Caco-2 (cell line): ENCODE data around the gene PRKCSH. TPM values are rescaled to one million over a fixed set of nuclear protein-coding genes. Genes with fewer than 3 reads are reported as not detected.

Experiments
- Bru-seq: library from RNA; stranded (reverse); fragments of 400-500 nt; gene quantifications from one replicate; lab custom pipeline; 2021; lab: Mats Ljungman, UMichigan
- BruChase-seq, 2 experiments: library from RNA; stranded (reverse); fragments of 400-500 nt; gene quantifications; one replicate each; lab custom pipeline; 2021; lab: Mats Ljungman, UMichigan
- BruUV-seq: library from RNA; stranded (reverse); fragments of 400-500 nt; replicated peaks from 2 replicates; lab custom pipeline; 2021; lab: Mats Ljungman, UMichigan
- CTCF ChIA-PET: fragments of 300-600 bp; sonication (Branson Sonifier 250); formaldehyde crosslinking; loops from one replicate; lab custom pipeline; 2022; ENCODE audit warnings: antibody characterized with exemption; lab: Charles Lee
- POLR2A ChIA-PET: fragments of 300-600 bp; sonication (Branson Sonifier 250); formaldehyde crosslinking; loops from one replicate; lab custom pipeline; 2022; ENCODE audit warnings: antibody characterized with exemption; lab: Charles Lee
- DNase-seq, 2 experiments: peaks; one replicate each; pipeline versions ENCODE4 v3.0.0 to v3.0.0-alpha.2; 2020 to 2022
- H3K27me3 ChIP-seq: replicated peaks from 2 replicates; pipeline ENCODE4 v1.6.0; 2011; ENCODE audit warnings: low read length; ENCODE audit not compliant: control insufficient read depth, insufficient read depth
- H3K36me3 ChIP-seq: 2 replicates; pipeline ENCODE4 v1.5.1; 2011; ENCODE audit warnings: low read length; ENCODE audit not compliant: control insufficient read depth, insufficient read depth
- H3K4me1 ChIP-seq: fragments of 250-450 bp; sonication (Bioruptor Pico); 2 replicates; pipeline ENCODE4 v1.5.1; 2020; ENCODE audit warnings: mild to moderate bottlenecking
- H3K4me3 ChIP-seq: 2 replicates; pipeline ENCODE4 v1.5.1; 2011; ENCODE audit warnings: low read depth, mild to moderate bottlenecking, control low read depth, low read length
- H3K9me3 ChIP-seq: fragments of 250-450 bp; sonication (Bioruptor Pico); 2 replicates; pipeline ENCODE4 v1.5.1; 2020; ENCODE audit warnings: mild to moderate bottlenecking, moderate library complexity
- H3K27ac Mint-ChIP-seq: one replicate; pipeline ENCODE4 v1.8.0; 2022; ENCODE audit warnings: mixed read lengths; ENCODE audit not compliant: unreplicated experiment
- H3K27me3 Mint-ChIP-seq: one replicate; pipeline ENCODE4 v1.8.0; 2022; ENCODE audit warnings: mixed read lengths; ENCODE audit not compliant: insufficient read depth, unreplicated experiment
- H3K36me3 Mint-ChIP-seq: one replicate; pipeline ENCODE4 v1.8.0; 2022; ENCODE audit warnings: mild to moderate bottlenecking, mixed read lengths; ENCODE audit not compliant: insufficient read depth, unreplicated experiment
- H3K4me1 Mint-ChIP-seq: one replicate; pipeline ENCODE4 v1.8.0; 2022; ENCODE audit warnings: low read depth, mixed read lengths; ENCODE audit not compliant: unreplicated experiment
- H3K4me3 Mint-ChIP-seq: one replicate; pipeline ENCODE4 v1.8.0; 2022; ENCODE audit warnings: mild to moderate bottlenecking, moderate library complexity, mixed read lengths; ENCODE audit not compliant: unreplicated experiment
- H3K9me3 Mint-ChIP-seq: one replicate; pipeline ENCODE4 v1.8.0; 2022; ENCODE audit warnings: mixed read lengths; ENCODE audit not compliant: unreplicated experiment
- intact Hi-C: fragments of 100-400 bp; cut with micrococcal nuclease; formaldehyde crosslinking; loops from one replicate; pipeline ENCODE4 v1.10.0; 2022; ENCODE audit not compliant: unreplicated experiment
- long read RNA-seq: library from polyadenylated mRNA; stranded (forward); transcript quantifications from one replicate; pipeline ENCODE4 v2.0.0, GENCODE V29; 2022
- total RNA-seq: library from RNA; stranded (reverse); gene quantifications from 2 replicates; pipeline ENCODE4 v1.2.3, GENCODE V29; 2022
- TF ChIP-seq, protein P1 (sequence below), 2 experiments: fragments of 200-600 bp in 1 of 2; IDR thresholded peaks; 1 replicate in 1 of 2; 2 replicates in 1 of 2; pipeline versions ENCODE4 v1.5.1 to v1.8.0; 2011 to 2022; ENCODE audit warnings: antibody characterized with exemption in 1 of 2, control low read depth in 1 of 2, inconsistent platforms in 1 of 2, low read depth in 1 of 2, low read length in 1 of 2, mild to moderate bottlenecking in 1 of 2, moderate library complexity in 1 of 2; ENCODE audit not compliant: insufficient read depth in 1 of 2, severe bottlenecking in 1 of 2, unreplicated experiment in 1 of 2

Gene PRKCSH, protein sequence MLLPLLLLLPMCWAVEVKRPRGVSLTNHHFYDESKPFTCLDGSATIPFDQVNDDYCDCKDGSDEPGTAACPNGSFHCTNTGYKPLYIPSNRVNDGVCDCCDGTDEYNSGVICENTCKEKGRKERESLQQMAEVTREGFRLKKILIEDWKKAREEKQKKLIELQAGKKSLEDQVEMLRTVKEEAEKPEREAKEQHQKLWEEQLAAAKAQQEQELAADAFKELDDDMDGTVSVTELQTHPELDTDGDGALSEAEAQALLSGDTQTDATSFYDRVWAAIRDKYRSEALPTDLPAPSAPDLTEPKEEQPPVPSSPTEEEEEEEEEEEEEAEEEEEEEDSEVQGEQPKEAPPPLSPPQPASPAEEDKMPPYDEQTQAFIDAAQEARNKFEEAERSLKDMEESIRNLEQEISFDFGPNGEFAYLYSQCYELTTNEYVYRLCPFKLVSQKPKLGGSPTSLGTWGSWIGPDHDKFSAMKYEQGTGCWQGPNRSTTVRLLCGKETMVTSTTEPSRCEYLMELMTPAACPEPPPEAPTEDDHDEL
- total RNA-seq (412 and 456 TPM in 2 replicates), Bru-seq, nascent RNA (percentile 73 among the genes with signal in this experiment), BruChase-seq, experiment 1, labeled RNA remaining after a 2-hour chase (percentile 83 among the genes with signal in this experiment), BruChase-seq, experiment 2, labeled RNA remaining after a 6-hour chase (percentile 94 among the genes with signal in this experiment)
- long read RNA-seq, partial matches to known transcripts = 31 of 74 reads
- long read RNA-seq, other reads (novel, unspliced or antisense) = 39 of 74 reads

DNA sequence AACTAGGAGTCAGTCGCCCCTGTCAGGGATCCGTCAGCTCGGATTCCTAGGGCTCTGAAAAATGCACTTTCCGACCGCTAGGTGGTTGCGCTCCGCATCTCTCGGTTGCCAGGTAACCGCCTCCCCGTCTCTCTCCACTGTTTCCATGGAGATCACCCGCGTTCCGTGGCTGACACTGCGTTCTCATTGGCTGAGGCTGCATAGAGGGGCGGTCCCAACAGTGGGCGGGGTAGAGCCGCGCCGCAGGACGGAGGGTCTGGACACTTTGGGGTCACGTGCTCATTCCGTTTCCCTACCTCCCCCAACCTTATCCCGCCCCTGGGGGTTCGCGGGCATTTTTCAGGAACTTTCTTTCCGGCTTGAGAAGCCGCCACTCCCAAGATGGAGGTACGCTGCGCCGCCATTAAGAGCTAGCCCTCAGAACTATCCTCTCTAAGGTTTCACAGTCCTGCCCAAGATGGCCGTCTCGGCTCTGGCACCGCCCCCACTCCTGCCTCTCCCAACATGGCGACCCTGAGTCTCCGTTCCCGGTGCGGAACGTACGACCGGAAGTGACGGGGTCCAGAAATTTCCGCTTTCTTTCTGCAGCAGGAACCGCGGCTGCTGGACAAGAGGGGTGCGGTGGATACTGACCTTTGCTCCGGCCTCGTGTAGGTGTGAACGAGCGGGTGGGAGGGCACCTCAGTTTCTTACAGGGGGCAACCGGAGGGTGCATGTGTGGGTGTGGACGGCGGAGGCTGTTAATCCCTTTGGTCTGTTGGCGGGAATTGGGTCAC lies at the start of gene PRKCSH, which contains the start of gene ODAD3:
Gene PRKCSH, plus strand, starts transcription at position 579 of the 776 bp plus-strand sequence. CDS start 483 bp downstream, outside the sequence.
Gene ODAD3, minus strand, starts transcription at position 65 of the 776 bp plus-strand sequence. CDS start 105 bp downstream, outside the sequence.
- H3K4me3 Mint-ChIP-seq = peak within 1 kb of the TSS; percentile 100

GRCh38 chr19:11387162-11388034 lies 48.0 kb upstream of the PRKCSH start:
- ChIA-PET CTCF (interaction anchor here (0.9 kb wide), 1 partner anchor 20 kb away, joined by 3 read pairs; no protein-coding TSS in a partner anchor), POLR2A (no interaction called here)
- Mint-ChIP-seq H3K27me3 (no peaks in the 10 kb centered on the region), H3K4me1 (no peaks in the 10 kb centered on the region), H3K4me3 (no peak overlapping the region), H3K27ac (no peak overlapping the region), H3K36me3 (no peaks in the 10 kb centered on the region), H3K9me3 (peaks cover 8% of the 10 kb centered on the region)
- intact Hi-C loops = no loop called here
- DNase-seq = no peak
- Histone ChIP-seq H3K36me3 (no peaks in the 10 kb centered on the region; the same call in 1 of the 2 replicates), H3K27me3 (no peaks in the 10 kb centered on the region), H3K4me3 (no peak overlapping the region), H3K9me3 (peaks cover 4% of the 10 kb centered on the region), H3K4me1 (0 out of 2 replicates have a peak, but pooled peaks cover 4% of the 10 kb centered on the region)
- TF ChIP-seq, protein P1, sequence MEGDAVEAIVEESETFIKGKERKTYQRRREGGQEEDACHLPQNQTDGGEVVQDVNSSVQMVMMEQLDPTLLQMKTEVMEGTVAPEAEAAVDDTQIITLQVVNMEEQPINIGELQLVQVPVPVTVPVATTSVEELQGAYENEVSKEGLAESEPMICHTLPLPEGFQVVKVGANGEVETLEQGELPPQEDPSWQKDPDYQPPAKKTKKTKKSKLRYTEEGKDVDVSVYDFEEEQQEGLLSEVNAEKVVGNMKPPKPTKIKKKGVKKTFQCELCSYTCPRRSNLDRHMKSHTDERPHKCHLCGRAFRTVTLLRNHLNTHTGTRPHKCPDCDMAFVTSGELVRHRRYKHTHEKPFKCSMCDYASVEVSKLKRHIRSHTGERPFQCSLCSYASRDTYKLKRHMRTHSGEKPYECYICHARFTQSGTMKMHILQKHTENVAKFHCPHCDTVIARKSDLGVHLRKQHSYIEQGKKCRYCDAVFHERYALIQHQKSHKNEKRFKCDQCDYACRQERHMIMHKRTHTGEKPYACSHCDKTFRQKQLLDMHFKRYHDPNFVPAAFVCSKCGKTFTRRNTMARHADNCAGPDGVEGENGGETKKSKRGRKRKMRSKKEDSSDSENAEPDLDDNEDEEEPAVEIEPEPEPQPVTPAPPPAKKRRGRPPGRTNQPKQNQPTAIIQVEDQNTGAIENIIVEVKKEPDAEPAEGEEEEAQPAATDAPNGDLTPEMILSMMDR (IDR thresholded peaks at IDR 0.05; ENCODE audit: insufficient read depth in 1 of 2, low read depth in 1 of 2, low read length in 1 of 2, severe bottlenecking in 1 of 2, unreplicated experiment in 1 of 2) = no peak
- BruUV-seq = no TSS peak

More for the DNA sequence above, at the start of gene PRKCSH, which contains the start of gene ODAD3:
- CTCF ChIA-PET = interaction anchor here (0.6 to 1.4 kb wide), 15 partner anchors 11 to 1760 kb away, joined by 3 to 29 read pairs (median 4); partner anchors contain the start of genes CCDC159, ECSIT, EPOR and RGL3
- BruUV-seq = no TSS peak
- intact Hi-C loops = loop anchor here (1.0 kb wide), 2 partner anchors 54 to 89 kb away; partner anchors contain the start of genes CCDC159 and TMEM205
- Histone ChIP-seq H3K4me3 (peak within 1 kb of the TSS; percentile 86), H3K4me1 (0 out of 2 replicates have a peak, but pooled peaks cover 3% of the 10 kb centered on the region), H3K9me3 (no peaks in the 10 kb centered on the region), H3K36me3 (peaks cover 4% of the 10 kb centered on the region), H3K27me3 (no peaks in the 10 kb centered on the region)
- POLR2A ChIA-PET = interaction anchor here (0.5 to 1.8 kb wide), 5 partner anchors 17 to 169 kb away, joined by 3 to 14 read pairs (median 7); partner anchors contain the start of genes ECSIT, RGL3 and SWSAP1
- H3K9me3 Mint-ChIP-seq = no peaks in the 10 kb centered on the region
- H3K36me3 Mint-ChIP-seq = peaks cover 45% of the 10 kb centered on the region
- TF ChIP-seq, protein P1 (IDR thresholded peaks at IDR 0.05; ENCODE audit: insufficient read depth in 1 of 2, low read depth in 1 of 2, low read length in 1 of 2, severe bottlenecking in 1 of 2, unreplicated experiment in 1 of 2) = peak; percentile 84 to 90
- DNase-seq = peak; percentile 99
- peak within 1 kb of the TSS; percentile 100 for H3K27ac Mint-ChIP-seq
- no peaks in the 10 kb centered on the region for H3K4me1 Mint-ChIP-seq
- H3K27me3 Mint-ChIP-seq = no peaks in the 10 kb centered on the region
